Mesenchymal stem cell (in vitro differentiated cells and primary cell): ENCODE results near the gene ST8SIA1.
A peak's percentile ranks its signal among the peaks of the same experiment; 100 is the strongest.

Source experiments
- DNase-seq: peaks from one replicate; pipeline ENCODE4 v3.0.0-alpha.2; 2013
- H2AFZ ChIP-seq: one replicate; pipeline ENCODE4 v1.6.1; 2013; ENCODE audit warnings: low read depth, mild to moderate bottlenecking, control low read depth, inconsistent platforms, low read length, moderate library complexity
- H2AK5ac ChIP-seq: 2 replicates; pipeline ENCODE4 v1.6.1; 2013; ENCODE audit warnings: low read length, moderate library complexity, mild to moderate bottlenecking, inconsistent platforms; ENCODE audit not compliant: severe bottlenecking
- H2BK120ac ChIP-seq: one replicate; pipeline ENCODE4 v1.6.1; 2013; ENCODE audit warnings: low read depth, mild to moderate bottlenecking, inconsistent platforms, low read length, moderate library complexity
- H2BK12ac ChIP-seq, 2 experiments: one replicate each; pipeline ENCODE4 v1.6.1; 2013; ENCODE audit warnings: inconsistent platforms in 2 of 2, low read length in 2 of 2, mild to moderate bottlenecking in 2 of 2, moderate library complexity in 2 of 2, control low read depth in 1 of 2
- H2BK15ac ChIP-seq: one replicate; pipeline ENCODE4 v1.6.1; 2013; ENCODE audit warnings: mild to moderate bottlenecking, low read depth, inconsistent platforms; ENCODE audit not compliant: poor library complexity, severe bottlenecking
- H2BK5ac ChIP-seq: 2 replicates; pipeline ENCODE4 v1.6.1; 2013; ENCODE audit warnings: low read depth, mild to moderate bottlenecking, low read length, control low read depth, inconsistent platforms; ENCODE audit not compliant: poor library complexity, severe bottlenecking
- H3K14ac ChIP-seq, 2 experiments: one replicate each; pipeline ENCODE4 v1.6.1; 2013; ENCODE audit warnings: inconsistent platforms in 2 of 2, low read length in 2 of 2, control low read depth in 1 of 2, mild to moderate bottlenecking in 1 of 2, moderate library complexity in 1 of 2
- H3K18ac ChIP-seq, 2 experiments: one replicate each; pipeline ENCODE4 v1.6.1; 2013; ENCODE audit warnings: inconsistent platforms in 2 of 2, low read length in 2 of 2, control low read depth in 1 of 2, low read depth in 1 of 2, mild to moderate bottlenecking in 1 of 2
- H3K23ac ChIP-seq, 2 experiments: one replicate each; pipeline ENCODE4 v1.6.1; 2013; ENCODE audit warnings: inconsistent platforms in 2 of 2, low read length in 2 of 2, mild to moderate bottlenecking in 2 of 2, moderate library complexity in 2 of 2, control low read depth in 1 of 2
- H3K27ac ChIP-seq: 2 replicates; pipeline ENCODE4 v1.5.1; 2013; ENCODE audit warnings: mild to moderate bottlenecking, moderate library complexity, low read length, control low read depth, inconsistent platforms; ENCODE audit not compliant: poor library complexity, severe bottlenecking
- H3K27me3 ChIP-seq, 2 experiments: 2 replicates each; pipeline versions ENCODE4 v1.6.1 to v1.7.0; 2013; ENCODE audit warnings: low read length in 2 of 2, mild to moderate bottlenecking in 2 of 2, moderate library complexity in 2 of 2, control low read depth in 1 of 2, inconsistent platforms in 1 of 2; ENCODE audit not compliant: control insufficient read depth in 1 of 2, insufficient read depth in 1 of 2
- H3K36me3 ChIP-seq, 2 experiments: 2 replicates each; pipeline versions ENCODE4 v1.6.1 to v1.7.0; 2013; ENCODE audit warnings: low read length in 2 of 2, control low read depth in 1 of 2, inconsistent platforms in 1 of 2, low read depth in 1 of 2, mild to moderate bottlenecking in 1 of 2; ENCODE audit not compliant: insufficient read depth in 2 of 2, control insufficient read depth in 1 of 2
- H3K4ac ChIP-seq, 2 experiments: one replicate each; pipeline ENCODE4 v1.6.1; 2013; ENCODE audit warnings: inconsistent platforms in 2 of 2, low read length in 2 of 2, mild to moderate bottlenecking in 2 of 2, moderate library complexity in 2 of 2, control low read depth in 1 of 2, low read depth in 1 of 2
- H3K4me1 ChIP-seq: 2 replicates; pipeline ENCODE4 v1.6.1; 2013; ENCODE audit warnings: low read depth, low read length, control low read depth; ENCODE audit not compliant: control insufficient read depth, insufficient read depth
- H3K4me2 ChIP-seq: 2 replicates; pipeline ENCODE4 v1.6.1; 2013; ENCODE audit warnings: low read length, mild to moderate bottlenecking, inconsistent platforms; ENCODE audit not compliant: poor library complexity, severe bottlenecking
- H3K4me3 ChIP-seq, 2 experiments: 2 replicates each; pipeline versions ENCODE4 v1.5.1 to v1.7.0; 2013; ENCODE audit warnings: low read length in 2 of 2, mild to moderate bottlenecking in 2 of 2, control low read depth in 1 of 2, low read depth in 1 of 2; ENCODE audit not compliant: insufficient read depth in 1 of 2
- H3K79me1 ChIP-seq: replicated peaks from 2 replicates; pipeline ENCODE4 v1.6.1; 2013; ENCODE audit warnings: mild to moderate bottlenecking, control low read depth, low read length, inconsistent platforms; ENCODE audit not compliant: poor library complexity, severe bottlenecking
- H3K9ac ChIP-seq: 2 replicates; pipeline ENCODE4 v1.7.0; 2013; ENCODE audit warnings: mild to moderate bottlenecking, low read length, moderate library complexity
- H3K9me3 ChIP-seq: 2 replicates; pipeline ENCODE4 v1.7.0; 2013; ENCODE audit warnings: mild to moderate bottlenecking, low read length; ENCODE audit not compliant: control insufficient read depth
- H4K8ac ChIP-seq: one replicate; pipeline ENCODE4 v1.6.1; 2013; ENCODE audit warnings: inconsistent platforms, mild to moderate bottlenecking, low read length, moderate library complexity
- H4K91ac ChIP-seq: one replicate; pipeline ENCODE4 v1.6.1; 2013; ENCODE audit warnings: mild to moderate bottlenecking, low read length, inconsistent platforms
- WGBS: methylation state at CpG from one replicate; pipeline ENCODE4 v1.1.7; 2013; ENCODE audit warnings: mixed read lengths; 5-methylcytosine and 5-hydroxymethylcytosine counted together

Gene ST8SIA1

GRCh38 chr12:22283006-22283506 is 51.5 kb downstream of the ST8SIA1 start:
- Histone ChIP-seq H3K18ac (no peak overlapping the region), H2AFZ (no peak overlapping the region), H2AK5ac (no peak overlapping the region), H3K9ac (peak overlapping the region; percentile 91), H3K14ac (no peak overlapping the region), H3K4me1 (peaks cover 6% of the 10 kb centered on the region), H3K23ac (no peak overlapping the region), H3K27me3 (no peaks in the 10 kb centered on the region), H3K79me1 (no peaks in the 10 kb centered on the region), H3K36me3 (no peaks in the 10 kb centered on the region), H2BK5ac (peak overlapping the region; percentile 91), H3K4me2 (peak overlapping the region; percentile 33), H3K4ac (no peak overlapping the region), H3K4me3 (peak overlapping the region in 1 of 2 experiments; percentile 65), H2BK15ac (no peak overlapping the region), H3K9me3 (no peaks in the 10 kb centered on the region), H2BK12ac (peak overlapping the region in 1 of 2 experiments; percentile 84), H4K8ac (no peak overlapping the region), H4K91ac (peak overlapping the region; percentile 50), H2BK120ac (peak overlapping the region; percentile 19), H3K27ac (peak overlapping the region; percentile 99)
- 60% methylated on average over 1 of the region's 3 CpGs for WGBS
- peak; percentile 74 for DNase-seq

- Histone ChIP-seq H3K9ac (peak overlapping the region; percentile 91), H2BK15ac (peak overlapping the region; percentile 28), H2BK5ac (peak overlapping the region; percentile 97), H3K18ac (peak overlapping the region; percentile 68 to 79), H3K27me3 (no peaks in the 10 kb centered on the region), H2BK120ac (no peak overlapping the region), H3K4me1 (peaks cover 6% of the 10 kb centered on the region), H3K9me3 (no peaks in the 10 kb centered on the region), H3K23ac (no peak overlapping the region), H3K36me3 (no peaks in the 10 kb centered on the region), H3K79me1 (no peaks in the 10 kb centered on the region), H3K14ac (no peak overlapping the region), H3K4me3 (peak overlapping the region in 1 of 2 experiments; percentile 65), H4K8ac (peak overlapping the region; percentile 37), H4K91ac (peak overlapping the region; percentile 68), H3K27ac (peak overlapping the region; percentile 99), H2AFZ (no peak overlapping the region), H3K4ac (no peak overlapping the region), H3K4me2 (peak overlapping the region; percentile 63), H2AK5ac (peak overlapping the region; percentile 84), H2BK12ac (peak overlapping the region in 1 of 2 experiments; percentile 2)
- WGBS: 58% methylated on average over 5 of the region's 6 CpGs
- DNase-seq: peak; percentile 80
Observed at GRCh38 chr12:22282283-22282682, 52.2 kb downstream of the ST8SIA1 start.

GRCh38 chr12:22276867-22277266 is 57.6 kb downstream of the ST8SIA1 start:
- no peak overlapping the region for H2AFZ ChIP-seq
- no peak overlapping the region for H3K4me2 ChIP-seq
- H3K14ac ChIP-seq: no peak overlapping the region
- no peak overlapping the region for H2AK5ac ChIP-seq
- H2BK12ac ChIP-seq: no peak overlapping the region
- peaks cover 8% of the 10 kb centered on the region for H3K4me1 ChIP-seq
- H3K23ac ChIP-seq: no peak overlapping the region
- H3K4me3 ChIP-seq: no peak overlapping the region
- no peak overlapping the region for H4K91ac ChIP-seq
- H3K36me3 ChIP-seq: no peaks in the 10 kb centered on the region
- H3K9me3 ChIP-seq: no peaks in the 10 kb centered on the region
- no peak overlapping the region for H2BK15ac ChIP-seq
- peaks cover 1% of the 10 kb centered on the region for H3K79me1 ChIP-seq
- no peak overlapping the region for H3K27ac ChIP-seq
- H2BK5ac ChIP-seq: no peak overlapping the region
- H3K18ac ChIP-seq: no peak overlapping the region
- DNase-seq: no peak
- no peak overlapping the region for H2BK120ac ChIP-seq
- H3K9ac ChIP-seq: peak overlapping the region; percentile 92
- H4K8ac ChIP-seq: no peak overlapping the region
- H3K27me3 ChIP-seq: no peaks in the 10 kb centered on the region
- 100% methylated on average over 1 of the region's 3 CpGs for WGBS
- H3K4ac ChIP-seq: no peak overlapping the region

- peak overlapping the region in 1 of 2 experiments; percentile 64 for H3K4me3 ChIP-seq
- H3K36me3 ChIP-seq: no peaks in the 10 kb centered on the region
- peaks cover 1% of the 10 kb centered on the region for H3K79me1 ChIP-seq
- peak overlapping the region; percentile 97 for H2AK5ac ChIP-seq
- DNase-seq: no peak
- H4K8ac ChIP-seq: no peak overlapping the region
- peak overlapping the region; percentile 74 for H4K91ac ChIP-seq
- peak overlapping the region; percentile 60 for H2BK15ac ChIP-seq
- H3K4me2 ChIP-seq: no peak overlapping the region
- H3K4me1 ChIP-seq: peaks cover 8% of the 10 kb centered on the region
- H2BK120ac ChIP-seq: peak overlapping the region; percentile 91
- H2BK12ac ChIP-seq: peak overlapping the region; percentile 88 to 97
- H3K18ac ChIP-seq: peak overlapping the region; percentile 85
- H3K27ac ChIP-seq: peak overlapping the region; percentile 87
- peak overlapping the region in 1 of 2 experiments; percentile 98 for H3K14ac ChIP-seq
- peak overlapping the region; percentile 39 to 92 for H3K4ac ChIP-seq
- H3K23ac ChIP-seq: no peak overlapping the region
- WGBS: 87% methylated on average over 5 of the region's 5 CpGs
- no peaks in the 10 kb centered on the region for H3K9me3 ChIP-seq
- peak overlapping the region; percentile 60 for H2BK5ac ChIP-seq
- H2AFZ ChIP-seq: peak overlapping the region; percentile 32
- H3K27me3 ChIP-seq: no peaks in the 10 kb centered on the region
- H3K9ac ChIP-seq: peak overlapping the region; percentile 92
Observed at GRCh38 chr12:22276313-22276712, 58.2 kb downstream of the ST8SIA1 start.
